Kidney epithelial cell (primary cell): Measurements from ENCODE around the gene TACC2. TPM values are rescaled to one million over a fixed set of nuclear protein-coding genes. Genes with fewer than 3 reads are reported as not detected.

Experiments
- DNase-seq: peaks from one replicate; pipeline ENCODE4 v3.0.0-alpha.2; 2010; ENCODE audit warnings: low read depth
- H3K27me3 ChIP-seq: 2 replicates; pipeline ENCODE4 v1.6.0; 2011; ENCODE audit warnings: low read length; ENCODE audit not compliant: control insufficient read depth, insufficient read depth
- H3K36me3 ChIP-seq: 2 replicates; pipeline ENCODE4 v1.5.1; 2011; ENCODE audit warnings: low read length; ENCODE audit not compliant: control insufficient read depth, insufficient read depth
- H3K4me3 ChIP-seq: 2 replicates; pipeline ENCODE4 v1.5.1; 2011; ENCODE audit warnings: low read depth, mild to moderate bottlenecking, control low read depth, low read length
- total RNA-seq: library from RNA; depleted of rRNA; stranded (reverse); fragments of >200 nt; gene quantifications from 2 replicates; pipeline ENCODE4 v1.2.3, GENCODE V29; 2015
- TF ChIP-seq, protein P1 (sequence below): IDR thresholded peaks from 2 replicates; pipeline ENCODE4 v1.5.1; 2011; ENCODE audit warnings: mild to moderate bottlenecking, moderate library complexity, low read length, control low read depth, inconsistent platforms; ENCODE audit not compliant: insufficient read depth, poor library complexity, severe bottlenecking

Gene TACC2
- total RNA-seq, 1 donor from 2014 or later, result 26.9 TPM

DNA sequence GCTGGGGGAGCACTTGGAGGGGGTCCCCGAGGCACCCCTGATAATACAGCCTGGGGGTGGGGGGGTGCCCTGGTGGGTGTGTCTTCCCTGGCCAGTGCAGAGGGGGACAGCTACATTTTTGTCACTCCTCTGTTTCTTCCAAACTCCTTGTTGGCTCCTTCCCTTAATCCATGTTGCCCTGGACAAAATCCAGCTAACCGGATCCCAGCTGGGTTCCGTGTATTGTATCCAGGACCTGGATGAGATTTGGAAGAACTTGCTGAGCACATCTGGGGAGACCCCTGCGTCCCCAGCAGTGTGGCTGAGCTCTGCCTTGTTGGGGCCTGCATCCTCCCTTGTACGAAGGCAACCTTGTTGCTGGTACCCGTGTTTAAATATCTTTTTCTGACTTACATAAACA is 195.3 kb downstream of the TACC2 start:
- TF ChIP-seq, protein P1, sequence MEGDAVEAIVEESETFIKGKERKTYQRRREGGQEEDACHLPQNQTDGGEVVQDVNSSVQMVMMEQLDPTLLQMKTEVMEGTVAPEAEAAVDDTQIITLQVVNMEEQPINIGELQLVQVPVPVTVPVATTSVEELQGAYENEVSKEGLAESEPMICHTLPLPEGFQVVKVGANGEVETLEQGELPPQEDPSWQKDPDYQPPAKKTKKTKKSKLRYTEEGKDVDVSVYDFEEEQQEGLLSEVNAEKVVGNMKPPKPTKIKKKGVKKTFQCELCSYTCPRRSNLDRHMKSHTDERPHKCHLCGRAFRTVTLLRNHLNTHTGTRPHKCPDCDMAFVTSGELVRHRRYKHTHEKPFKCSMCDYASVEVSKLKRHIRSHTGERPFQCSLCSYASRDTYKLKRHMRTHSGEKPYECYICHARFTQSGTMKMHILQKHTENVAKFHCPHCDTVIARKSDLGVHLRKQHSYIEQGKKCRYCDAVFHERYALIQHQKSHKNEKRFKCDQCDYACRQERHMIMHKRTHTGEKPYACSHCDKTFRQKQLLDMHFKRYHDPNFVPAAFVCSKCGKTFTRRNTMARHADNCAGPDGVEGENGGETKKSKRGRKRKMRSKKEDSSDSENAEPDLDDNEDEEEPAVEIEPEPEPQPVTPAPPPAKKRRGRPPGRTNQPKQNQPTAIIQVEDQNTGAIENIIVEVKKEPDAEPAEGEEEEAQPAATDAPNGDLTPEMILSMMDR, result no peak
- H3K36me3 ChIP-seq, result no peaks in the 10 kb centered on the region
- no peaks in the 10 kb centered on the region for H3K27me3 ChIP-seq
- no peak for DNase-seq
- H3K4me3 ChIP-seq, result no peak overlapping the region

DNA sequence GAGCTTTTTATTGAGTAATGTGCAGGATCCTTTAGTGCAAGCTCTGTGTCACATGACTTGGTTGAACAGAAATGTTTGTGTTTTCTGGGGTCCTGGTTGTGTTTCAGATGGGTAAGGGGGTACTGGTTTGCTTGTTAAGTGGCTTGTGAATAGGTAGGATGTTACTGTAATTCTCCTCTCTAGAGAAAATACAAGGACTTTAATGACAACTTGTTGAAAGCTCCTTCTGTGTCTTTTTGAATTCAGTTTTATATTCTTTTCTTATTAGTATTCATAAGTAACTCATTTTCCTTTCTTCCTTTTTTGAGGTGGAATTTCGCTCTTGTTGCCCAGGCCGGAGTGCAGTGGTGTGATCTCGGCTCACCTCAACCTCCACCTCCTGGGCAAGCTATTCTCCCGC is 196.7 kb downstream of the TACC2 start:
- H3K27me3 ChIP-seq, result no peaks in the 10 kb centered on the region
- TF ChIP-seq, protein P1, result no peak
- no peaks in the 10 kb centered on the region for H3K36me3 ChIP-seq
- DNase-seq, result no peak
- no peak overlapping the region for H3K4me3 ChIP-seq

DNA sequence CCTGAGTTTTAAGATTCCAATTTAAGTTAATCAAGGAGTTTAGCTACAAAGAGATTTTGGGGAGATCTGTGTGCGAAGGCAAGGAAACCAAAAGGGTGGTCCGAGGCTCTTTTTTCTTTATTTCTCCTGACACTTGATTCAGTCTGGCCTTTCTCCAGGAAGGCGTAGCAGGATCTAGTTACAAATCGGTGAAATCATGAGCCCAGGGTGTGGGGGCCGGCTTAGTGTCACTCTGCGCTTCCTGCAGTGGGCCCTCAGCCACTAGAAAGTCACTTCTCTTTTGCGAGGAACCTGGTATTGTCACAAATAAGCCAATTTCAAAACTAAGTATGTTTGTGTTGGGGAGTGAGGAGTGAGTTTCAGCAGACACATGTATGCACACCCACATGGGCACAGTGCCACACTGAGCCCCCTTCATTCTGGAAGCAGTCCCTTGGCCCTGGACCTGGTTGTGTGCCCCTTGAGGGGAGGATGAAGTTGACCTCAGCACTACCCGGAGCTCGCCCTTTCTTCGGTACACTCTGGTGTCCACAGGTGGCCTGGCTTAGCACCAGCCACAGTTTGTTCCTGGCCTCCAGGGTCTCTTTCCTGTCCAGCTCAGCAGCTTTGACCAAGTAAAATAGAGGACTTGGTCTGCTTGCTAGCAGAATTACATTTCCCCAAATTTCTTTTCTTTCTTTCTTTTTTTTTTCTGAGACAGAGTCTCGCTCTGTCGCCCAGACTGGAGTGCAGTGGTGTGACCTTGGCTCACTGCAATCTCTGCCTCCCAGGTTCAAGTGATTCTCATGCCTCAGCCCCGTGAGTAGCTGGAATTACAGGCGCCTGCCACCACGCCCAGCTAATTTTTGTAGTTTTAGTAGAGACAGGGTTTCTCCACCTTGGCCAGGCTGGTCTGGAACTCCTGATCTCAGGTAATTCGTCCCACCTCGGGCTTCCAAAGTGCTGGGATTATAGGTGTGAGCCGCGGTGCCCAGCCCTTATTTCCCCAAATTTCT is 198.2 kb downstream of the TACC2 start:
- H3K36me3 ChIP-seq, result no peaks in the 10 kb centered on the region
- no peak overlapping the region for H3K4me3 ChIP-seq
- no peaks in the 10 kb centered on the region for H3K27me3 ChIP-seq
- TF ChIP-seq, protein P1, result no peak
- no peak for DNase-seq

DNA sequence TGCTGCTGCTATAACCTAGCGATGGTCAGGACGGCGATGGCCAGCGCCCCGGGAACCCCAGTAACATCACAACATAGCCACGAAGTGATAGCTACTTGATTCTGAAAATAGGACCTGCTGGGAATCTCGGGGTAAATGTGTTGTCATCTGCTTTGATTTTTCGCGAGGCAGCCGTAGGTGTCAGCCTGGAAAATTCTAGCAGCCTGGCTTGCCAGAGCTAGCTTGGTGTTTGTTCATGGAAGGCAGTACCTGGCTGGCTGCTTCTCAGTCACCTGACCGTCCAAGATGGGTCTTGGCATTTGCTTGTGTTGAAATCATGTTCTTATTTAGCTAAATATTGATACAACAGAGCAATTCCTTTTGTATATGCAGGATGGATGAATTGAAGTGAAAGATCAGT is 199.7 kb downstream of the TACC2 start:
- H3K36me3 ChIP-seq, result no peaks in the 10 kb centered on the region
- TF ChIP-seq, protein P1, result no peak
- H3K4me3 ChIP-seq, result no peak overlapping the region
- DNase-seq, result no peak
- H3K27me3 ChIP-seq, result no peaks in the 10 kb centered on the region

DNA sequence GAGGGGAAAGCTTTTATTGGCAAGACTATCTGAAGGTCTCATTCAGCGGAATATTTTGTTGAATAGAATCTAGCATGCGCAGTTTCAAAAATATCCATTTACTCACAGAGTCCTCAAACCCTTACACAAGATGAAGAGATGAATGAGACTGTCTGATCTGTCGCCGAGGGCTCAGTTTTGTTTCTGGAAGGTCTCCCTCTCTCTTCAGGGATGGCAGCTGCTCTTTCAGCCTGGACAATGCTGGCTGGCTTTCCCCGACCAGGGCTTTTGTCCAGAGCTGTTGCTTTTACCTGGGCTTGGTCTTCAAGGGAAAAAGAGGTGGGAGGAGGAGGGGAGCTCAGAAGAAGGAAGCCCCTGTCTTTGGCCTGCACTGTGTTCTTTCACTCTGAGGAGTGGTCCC is 200.2 kb downstream of the TACC2 start:
- Histone ChIP-seq H3K27me3 (no peaks in the 10 kb centered on the region), H3K36me3 (no peaks in the 10 kb centered on the region), H3K4me3 (no peak overlapping the region)
- DNase-seq, result no peak
- TF ChIP-seq, protein P1, result no peak
